CD14-positive monocyte (primary cell): ENCODE results near the gene EIF5AL1. TPM values are rescaled to one million over a fixed set of nuclear protein-coding genes. Genes with fewer than 3 reads are reported as not detected.

Source experiments
- DNase-seq, 3 donors: peaks; one replicate each; pipeline ENCODE4 v3.0.0-alpha.2; 2011 to 2022
- H2AFZ ChIP-seq: 2 replicates; pipeline ENCODE4 v1.6.0; 2012; ENCODE audit warnings: mild to moderate bottlenecking, low read depth, low read length, inconsistent platforms; ENCODE audit not compliant: insufficient read depth, poor library complexity, severe bottlenecking
- H3K27ac ChIP-seq, 2 donors: 1 replicate in 1 of 2; 2 replicates in 1 of 2; pipeline ENCODE4 v1.5.1; 2012 to 2013; ENCODE audit warnings: low read length in 2 of 2, control low read depth in 1 of 2, inconsistent platforms in 1 of 2, low read depth in 1 of 2, mild to moderate bottlenecking in 1 of 2
- H3K27me3 ChIP-seq, 2 donors: one replicate each; pipeline versions ENCODE4 v1.6.0 to v1.6.1; 2011 to 2013; ENCODE audit warnings: low read length in 2 of 2; ENCODE audit not compliant: control insufficient read depth in 2 of 2, insufficient read depth in 2 of 2
- H3K36me3 ChIP-seq, 2 donors: replicated peaks in 1 of 2; 1 replicate in 1 of 2; 2 replicates in 1 of 2; pipeline versions ENCODE4 v1.5.1 to v1.6.1; 2012 to 2013; ENCODE audit warnings: low read length in 2 of 2, control low read depth in 1 of 2, inconsistent platforms in 1 of 2, mild to moderate bottlenecking in 1 of 2; ENCODE audit not compliant: insufficient read depth in 2 of 2, control insufficient read depth in 1 of 2
- H3K4me1 ChIP-seq, 2 donors: 1 replicate in 1 of 2; 2 replicates in 1 of 2; pipeline versions ENCODE4 v1.5.1 to v1.6.1; 2012 to 2013; ENCODE audit warnings: low read length in 2 of 2, control low read depth in 1 of 2, inconsistent platforms in 1 of 2, mild to moderate bottlenecking in 1 of 2, moderate library complexity in 1 of 2; ENCODE audit not compliant: insufficient read depth in 2 of 2, control insufficient read depth in 1 of 2
- H3K4me2 ChIP-seq: replicated peaks from 2 replicates; pipeline ENCODE3; 2012; ENCODE audit warnings: low read length, moderate library complexity, mild to moderate bottlenecking; ENCODE audit not compliant: poor library complexity, severe bottlenecking; ENCODE audit errors: extremely low read depth
- H3K4me3 ChIP-seq, 3 experiments: fragments of 200-600 bp in 1 of 3; sonication (generic) in 1 of 3; replicated peaks in 1 of 3; 1 replicate in 2 of 3; 2 replicates in 1 of 3; pipeline ENCODE4 v1.5.1; 2011 to 2013; ENCODE audit warnings: low read length in 3 of 3, mild to moderate bottlenecking in 3 of 3, control low read depth in 2 of 3, low read depth in 2 of 3, inconsistent platforms in 1 of 3, moderate library complexity in 1 of 3
- H3K79me2 ChIP-seq: 2 replicates; pipeline ENCODE4 v1.6.0; 2012; ENCODE audit warnings: mild to moderate bottlenecking, control low read depth, inconsistent platforms, low read length, moderate library complexity; ENCODE audit not compliant: insufficient read depth
- H3K9ac ChIP-seq: 2 replicates; pipeline ENCODE4 v1.6.0; 2017; ENCODE audit warnings: low read length, mild to moderate bottlenecking; ENCODE audit not compliant: insufficient read depth, poor library complexity, severe bottlenecking
- H3K9me3 ChIP-seq, 2 donors: replicated peaks in 1 of 2; 1 replicate in 1 of 2; 2 replicates in 1 of 2; pipeline versions ENCODE4 v1.5.1 to v1.6.1; 2012 to 2013; ENCODE audit warnings: low read length in 2 of 2, control low read depth in 1 of 2; ENCODE audit not compliant: control insufficient read depth in 1 of 2, insufficient read depth in 1 of 2
- H4K20me1 ChIP-seq: 2 replicates; pipeline ENCODE4 v1.6.0; 2012; ENCODE audit warnings: mild to moderate bottlenecking, low read length, control low read depth, moderate library complexity; ENCODE audit not compliant: insufficient read depth
- H3K27ac Mint-ChIP-seq, 7 donors: one replicate each; pipeline ENCODE4 v1.8.0; 2020; ENCODE audit warnings: mild to moderate bottlenecking in 7 of 7, mixed read lengths in 7 of 7, moderate library complexity in 6 of 7, inconsistent platforms in 2 of 7
- H3K27me3 Mint-ChIP-seq, 3 donors: one replicate each; pipeline ENCODE4 v1.8.0; 2021 to 2022; ENCODE audit warnings: low read depth in 3 of 3, mild to moderate bottlenecking in 3 of 3, mixed read lengths in 3 of 3, moderate library complexity in 3 of 3, inconsistent platforms in 1 of 3
- H3K36me3 Mint-ChIP-seq, 2 donors: one replicate each; pipeline ENCODE4 v1.8.0; 2020; ENCODE audit warnings: mixed read lengths in 2 of 2, inconsistent platforms in 1 of 2, mild to moderate bottlenecking in 1 of 2
- H3K4me1 Mint-ChIP-seq: one replicate; pipeline ENCODE4 v1.8.0; 2020; ENCODE audit warnings: mild to moderate bottlenecking, mixed read lengths
- H3K4me3 Mint-ChIP-seq, 2 donors: one replicate each; pipeline ENCODE4 v1.8.0; 2020; ENCODE audit warnings: mild to moderate bottlenecking in 2 of 2, mixed read lengths in 2 of 2, moderate library complexity in 1 of 2
- H3K9me3 Mint-ChIP-seq, 7 donors: one replicate each; pipeline ENCODE4 v1.8.0; 2020 to 2022; ENCODE audit warnings: mixed read lengths in 7 of 7, mild to moderate bottlenecking in 6 of 7, moderate library complexity in 6 of 7, inconsistent platforms in 2 of 7
- WGBS: methylation state at CpG from one replicate; pipeline ENCODE4 v1.1.5; 2013; ENCODE audit warnings: missing lambda C conversion rate; ENCODE audit not compliant: insufficient coverage; 5-methylcytosine and 5-hydroxymethylcytosine counted together
- intact Hi-C, 2 donors: fragments of 100-400 bp; cut with micrococcal nuclease; formaldehyde crosslinking; loops; one replicate each; pipeline versions ENCODE4 v1.15.0 to v1.15.1; 2023
- polyA plus RNA-seq, 3 donors: library from polyadenylated mRNA; depleted of rRNA in 1 of 3; unstranded in 2 of 3; stranded (reverse) in 1 of 3; fragments of 300-500 nt in 2 of 3; fragments of >200 nt in 1 of 3; fragmentation: Illumina TruSeq in 2 of 3; gene quantifications; 1 replicate in 2 of 3; 2 replicates in 1 of 3; pipeline ENCODE4 v1.2.3, GENCODE V29; 2012 to 2021
- TF ChIP-seq, protein P1 (sequence below): fragments of 200-600 bp; IDR thresholded peaks from one replicate; pipeline ENCODE4 v1.8.0; 2022; ENCODE audit warnings: antibody characterized with exemption, mild to moderate bottlenecking

EIF5AL1 gene
- polyA plus RNA-seq, 3 donors: 0.16 to 1.7 (median 0.17) TPM

DNA sequence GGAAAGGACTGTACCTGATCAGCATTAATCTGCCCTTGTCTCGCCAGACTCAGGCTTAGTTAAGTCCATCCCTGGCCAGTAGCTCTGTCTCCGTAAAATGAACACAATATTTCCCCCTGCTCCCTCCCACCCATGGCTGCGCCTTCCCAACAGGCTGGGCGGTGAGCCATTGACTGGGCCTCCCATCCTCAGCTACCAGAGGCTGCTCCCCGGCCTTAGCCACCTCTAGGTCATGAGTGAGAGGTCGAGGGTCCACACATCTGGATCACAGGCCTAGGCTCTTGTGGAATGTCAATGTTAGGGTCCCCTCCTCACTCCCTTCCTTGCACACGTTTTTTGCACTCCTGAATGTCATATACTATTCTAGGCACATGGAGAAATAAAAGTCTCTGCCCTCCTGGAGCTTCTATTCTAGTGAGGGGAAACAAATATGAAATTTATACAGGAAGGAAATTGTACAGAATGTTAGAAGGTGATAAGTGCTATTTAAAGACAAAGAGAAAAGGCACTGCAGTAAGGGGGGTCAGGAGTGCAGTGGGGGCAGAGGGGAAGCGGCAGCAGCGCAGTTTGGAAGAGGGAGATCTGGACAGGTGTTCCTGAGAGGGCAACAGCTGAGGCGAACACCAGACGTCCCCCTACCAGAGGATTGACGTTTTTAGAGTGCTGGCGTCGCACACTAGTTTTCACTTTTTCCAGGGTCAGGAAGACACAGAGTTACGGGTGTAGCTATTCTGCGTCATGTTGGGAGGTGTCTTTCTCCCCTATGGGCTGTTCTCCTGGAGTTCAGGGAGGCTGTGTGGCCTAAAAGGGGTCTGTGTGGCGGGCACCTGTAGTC, 17.2 kb upstream of the EIF5AL1 start:
- Histone ChIP-seq H3K4me2 (no peak overlapping the region), H4K20me1 (no peaks in the 10 kb centered on the region), H3K4me1 (no peaks in the 10 kb centered on the region), H3K36me3 (no peaks in the 10 kb centered on the region), H2AFZ (no peak overlapping the region), H3K9me3 (no peaks in the 10 kb centered on the region), H3K27me3 (peaks cover 0 to 8% of the 10 kb centered on the region in 2 donors), H3K4me3 (no peak overlapping the region), H3K79me2 (no peaks in the 10 kb centered on the region), H3K27ac (no peak overlapping the region), H3K9ac (no peak overlapping the region)
- DNase-seq: no peak
- Mint-ChIP-seq H3K4me1 (peaks cover 7% of the 10 kb centered on the region), H3K27me3 (peaks cover 20 to 22% (median 20%) of the 10 kb centered on the region in 3 donors), H3K4me3 (no peak overlapping the region), H3K9me3 (peaks cover 0 to 2% (median 0%) of the 10 kb centered on the region in 7 donors), H3K36me3 (no peaks in the 10 kb centered on the region), H3K27ac (peak overlapping the region in 1 of 7 donors; percentile 29)
- 53% methylated on average over 10 of the region's 17 CpGs for WGBS
- TF ChIP-seq, protein P1, sequence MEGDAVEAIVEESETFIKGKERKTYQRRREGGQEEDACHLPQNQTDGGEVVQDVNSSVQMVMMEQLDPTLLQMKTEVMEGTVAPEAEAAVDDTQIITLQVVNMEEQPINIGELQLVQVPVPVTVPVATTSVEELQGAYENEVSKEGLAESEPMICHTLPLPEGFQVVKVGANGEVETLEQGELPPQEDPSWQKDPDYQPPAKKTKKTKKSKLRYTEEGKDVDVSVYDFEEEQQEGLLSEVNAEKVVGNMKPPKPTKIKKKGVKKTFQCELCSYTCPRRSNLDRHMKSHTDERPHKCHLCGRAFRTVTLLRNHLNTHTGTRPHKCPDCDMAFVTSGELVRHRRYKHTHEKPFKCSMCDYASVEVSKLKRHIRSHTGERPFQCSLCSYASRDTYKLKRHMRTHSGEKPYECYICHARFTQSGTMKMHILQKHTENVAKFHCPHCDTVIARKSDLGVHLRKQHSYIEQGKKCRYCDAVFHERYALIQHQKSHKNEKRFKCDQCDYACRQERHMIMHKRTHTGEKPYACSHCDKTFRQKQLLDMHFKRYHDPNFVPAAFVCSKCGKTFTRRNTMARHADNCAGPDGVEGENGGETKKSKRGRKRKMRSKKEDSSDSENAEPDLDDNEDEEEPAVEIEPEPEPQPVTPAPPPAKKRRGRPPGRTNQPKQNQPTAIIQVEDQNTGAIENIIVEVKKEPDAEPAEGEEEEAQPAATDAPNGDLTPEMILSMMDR: no peak
- intact Hi-C loops: no loop called here

- Mint-ChIP-seq H3K27me3 (peaks cover 20 to 22% (median 21%) of the 10 kb centered on the region in 3 donors), H3K9me3 (peaks cover 0 to 2% (median 0%) of the 10 kb centered on the region in 7 donors), H3K36me3 (no peaks in the 10 kb centered on the region), H3K4me3 (no peak overlapping the region), H3K4me1 (peaks cover 7% of the 10 kb centered on the region), H3K27ac (no peak overlapping the region)
- H4K20me1 ChIP-seq: no peaks in the 10 kb centered on the region
- H3K9me3 ChIP-seq: no peaks in the 10 kb centered on the region
- H3K27ac ChIP-seq: no peak overlapping the region
- WGBS: no CpG with 5 or more reads among the region's 6 CpGs
- H3K4me3 ChIP-seq: no peak overlapping the region
- H2AFZ ChIP-seq: no peak overlapping the region
- no peaks in the 10 kb centered on the region for H3K79me2 ChIP-seq
- no peaks in the 10 kb centered on the region for H3K36me3 ChIP-seq
- peaks cover 0 to 8% of the 10 kb centered on the region in 2 donors for H3K27me3 ChIP-seq
- no peak overlapping the region for H3K9ac ChIP-seq
- H3K4me1 ChIP-seq: no peaks in the 10 kb centered on the region
- TF ChIP-seq, protein P1: no peak
- intact Hi-C loops: no loop called here
- H3K4me2 ChIP-seq: no peak overlapping the region
- DNase-seq: no peak
These were observed 16.5 kb upstream of the EIF5AL1 start for GRCh38 chr10:79495791-79496190.
